ENCODE data around the gene TRABD.
A peak's percentile ranks its signal among the peaks of the same experiment; 100 is the strongest.

TRABD gene

GRCh38 chr22:50205781-50206569 is 20.3 kb downstream of the TRABD start:
- DNase-seq = no peak

- DNase-seq = no peak
These were observed 20.9 kb downstream of the TRABD start for GRCh38 chr22:50206599-50206998.

GRCh38 chr22:50207383-50208140 is 21.8 kb downstream of the TRABD start:
- DNase-seq = no peak

- no peak for DNase-seq
These were observed 22.8 kb downstream of the TRABD start for GRCh38 chr22:50208430-50208938.

GRCh38 chr22:50208939-50209892 is 23.5 kb downstream of the TRABD start:
- no peak for DNase-seq

GRCh38 chr22:50209893-50210292 is 24.2 kb downstream of the TRABD start:
- DNase-seq = no peak

GRCh38 chr22:50210378-50211139 is 24.8 kb downstream of the TRABD start:
- no peak for DNase-seq

- no peak for DNase-seq
These were observed 25.4 kb downstream of the TRABD start for GRCh38 chr22:50211147-50211546.

GRCh38 chr22:50213263-50213662 is 27.6 kb downstream of the TRABD start:
- DNase-seq = no peak

- no peak for DNase-seq
These were observed 29.8 kb downstream of the TRABD start for GRCh38 chr22:50215297-50216054.

GRCh38 chr22:50216055-50216683 is 30.5 kb downstream of the TRABD start:
- no peak for DNase-seq

- DNase-seq = no peak
These were observed 31.2 kb downstream of the TRABD start for GRCh38 chr22:50216684-50217520.

GRCh38 chr22:50217543-50218152 is 31.9 kb downstream of the TRABD start:
- DNase-seq = no peak

GRCh38 chr22:50218153-50218995 is 32.7 kb downstream of the TRABD start:
- DNase-seq = no peak

- DNase-seq = peak; percentile 7
These were observed 33.4 kb downstream of the TRABD start for GRCh38 chr22:50218996-50219727.

GRCh38 chr22:50219800-50220602 is 34.3 kb downstream of the TRABD start:
- no peak for DNase-seq
